AG04450 (cell line): ENCODE data around the gene CPSF4. TPM values are rescaled to one million over a fixed set of nuclear protein-coding genes. Genes with fewer than 3 reads are reported as not detected.

Experiments used
- CTCF ChIA-PET: fragments of 300-600, 350-600 bp; formaldehyde crosslinking; extraction: SDS; loops from one replicate; lab custom pipeline; 2022; ENCODE audit warnings: antibody characterized with exemption, inconsistent platforms; lab: Charles Lee
- POLR2A ChIA-PET: fragments of 350-600 bp; formaldehyde crosslinking; extraction: SDS; loops from one replicate; lab custom pipeline; 2021; ENCODE audit warnings: antibody characterized with exemption, inconsistent platforms; lab: Yijun Ruan, JAX
- DNase-seq: peaks from one replicate; pipeline ENCODE4 v3.0.0-alpha.2; 2011; ENCODE audit warnings: low read depth, low spot score
- H3K27ac ChIP-seq: one replicate; pipeline ENCODE4 v1.5.1; 2012; ENCODE audit warnings: low read depth, low read length, control low read depth
- H3K27me3 ChIP-seq: one replicate; pipeline ENCODE4 v1.6.0; 2012; ENCODE audit warnings: low read length; ENCODE audit not compliant: control insufficient read depth, insufficient read depth
- H3K4me3 ChIP-seq: 2 replicates; pipeline ENCODE4 v1.5.1; 2011; ENCODE audit warnings: mild to moderate bottlenecking, low read depth, low read length, control low read depth
- H3K9me3 ChIP-seq: 2 replicates; pipeline ENCODE4 v1.5.1; 2012; ENCODE audit warnings: low read length; ENCODE audit not compliant: control insufficient read depth, insufficient read depth
- CTCF ChIP-seq: IDR thresholded peaks from 2 replicates; pipeline ENCODE4 v1.5.1; 2011; ENCODE audit warnings: low read depth, low read length, control low read depth, inconsistent platforms
- polyA minus RNA-seq: library from RNA; depleted of rRNA, polyadenylated mRNA; stranded (reverse); fragments of >200 nt; gene quantifications from 2 replicates; pipeline ENCODE4 v1.2.3, GENCODE V29; 2011; rRNA and poly(A)+ RNA removed
- polyA plus RNA-seq: library from polyadenylated mRNA; depleted of rRNA; stranded (reverse); fragments of >200 nt; gene quantifications from 2 replicates; pipeline ENCODE4 v1.2.3, GENCODE V29; 2011; rRNA removed

CPSF4 gene
- polyA plus RNA-seq = 27.6 and 32.2 TPM in 2 replicates
- 38.0 and 52.1 TPM in 2 replicates for polyA minus RNA-seq

- POLR2A ChIA-PET = interaction anchor here (0.6 to 2.0 kb wide), 5 partner anchors 9 to 91 kb away, joined by 3 to 8 read pairs (median 3); partner anchors contain the start of genes BUD31, PDAP1 and ZNF394
- H3K27me3 ChIP-seq = no peaks in the 10 kb centered on the region
- CTCF ChIA-PET = interaction anchor here (0.6 kb wide), 1 partner anchor 421 kb away, joined by 4 read pairs; no protein-coding TSS in a partner anchor
- peak within 1 kb of the TSS; percentile 81 for H3K27ac ChIP-seq
- TF ChIP-seq CTCF = no peak
- DNase-seq = peak; percentile 86
- peak within 1 kb of the TSS; percentile 94 for H3K4me3 ChIP-seq
- no peaks in the 10 kb centered on the region; the same call in 1 of the 2 replicates for H3K9me3 ChIP-seq
Measured at GRCh38 chr7:99438573-99439480, at the start of gene CPSF4, which contains the start of gene PTCD1. TSS of gene CPSF4 (plus strand) at chr7:99438943. CDS start at chr7:99439083, 140 bp downstream. TSS of gene PTCD1 (minus strand) at chr7:99438798. CDS start at chr7:99435242, 3,556 bp downstream.

- POLR2A ChIA-PET = no interaction called here
Measured at GRCh38 chr7:99389772-99390171, 49.0 kb upstream of the CPSF4 start.

GRCh38 chr7:99390941-99391602 lies 47.7 kb upstream of the CPSF4 start:
- H3K27ac ChIP-seq = no peak overlapping the region
- no peaks in the 10 kb centered on the region; the same call in 1 of the 2 replicates for H3K9me3 ChIP-seq
- no peak for DNase-seq
- H3K27me3 ChIP-seq = no peaks in the 10 kb centered on the region
- ChIA-PET POLR2A (interaction anchor here (1.0 to 1.1 kb wide), 2 partner anchors 17 to 18 kb away, joined by 5 to 6 read pairs; partner anchors contain the start of genes ARPC1B, BUD31 and PDAP1), CTCF (no interaction called here)
- no peak for TF ChIP-seq CTCF
- H3K4me3 ChIP-seq = no peak overlapping the region

More at GRCh38 chr7:99389772-99390171, 49.0 kb upstream of the CPSF4 start:
- no peaks in the 10 kb centered on the region; the same call in 1 of the 2 replicates for H3K9me3 ChIP-seq
- DNase-seq = no peak
- no peak for TF ChIP-seq CTCF
- no peak overlapping the region for H3K4me3 ChIP-seq
- no peak overlapping the region for H3K27ac ChIP-seq
- CTCF ChIA-PET = no interaction called here
- no peaks in the 10 kb centered on the region for H3K27me3 ChIP-seq

- no peak overlapping the region for H3K4me3 ChIP-seq
- POLR2A ChIA-PET = interaction anchor here (0.9 to 1.9 kb wide), 3 partner anchors 16 to 29 kb away, joined by 3 to 9 read pairs (median 5); partner anchors contain the start of genes ARPC1B, BUD31 and PDAP1
- H3K27ac ChIP-seq = no peak overlapping the region
- H3K9me3 ChIP-seq = no peaks in the 10 kb centered on the region; the same call in 1 of the 2 replicates
- no peak for DNase-seq
- no peak for TF ChIP-seq CTCF
- no peaks in the 10 kb centered on the region for H3K27me3 ChIP-seq
- CTCF ChIA-PET = interaction anchor here (0.6 kb wide), 1 partner anchor 10 kb away, joined by 3 read pairs; no protein-coding TSS in a partner anchor
Measured at GRCh38 chr7:99392046-99392445, 46.7 kb upstream of the CPSF4 start.
